HG03520 (cell line): ENCODE measurements around the gene SERPINB10.
"Not testable (repeated sequence)": the region's sequence is repeated elsewhere in the genome, so short reads cannot be mapped to it uniquely, and the experiment has no call there.

Experiments
- ATAC-seq: cut with Tn5 transposase; IDR thresholded peaks from one replicate; pipeline ENCODE4 v1.9.1; 2021; ENCODE audit warnings: mild to moderate bottlenecking, moderate library complexity; ENCODE audit not compliant: unreplicated experiment

The SERPINB10 gene

DNA sequence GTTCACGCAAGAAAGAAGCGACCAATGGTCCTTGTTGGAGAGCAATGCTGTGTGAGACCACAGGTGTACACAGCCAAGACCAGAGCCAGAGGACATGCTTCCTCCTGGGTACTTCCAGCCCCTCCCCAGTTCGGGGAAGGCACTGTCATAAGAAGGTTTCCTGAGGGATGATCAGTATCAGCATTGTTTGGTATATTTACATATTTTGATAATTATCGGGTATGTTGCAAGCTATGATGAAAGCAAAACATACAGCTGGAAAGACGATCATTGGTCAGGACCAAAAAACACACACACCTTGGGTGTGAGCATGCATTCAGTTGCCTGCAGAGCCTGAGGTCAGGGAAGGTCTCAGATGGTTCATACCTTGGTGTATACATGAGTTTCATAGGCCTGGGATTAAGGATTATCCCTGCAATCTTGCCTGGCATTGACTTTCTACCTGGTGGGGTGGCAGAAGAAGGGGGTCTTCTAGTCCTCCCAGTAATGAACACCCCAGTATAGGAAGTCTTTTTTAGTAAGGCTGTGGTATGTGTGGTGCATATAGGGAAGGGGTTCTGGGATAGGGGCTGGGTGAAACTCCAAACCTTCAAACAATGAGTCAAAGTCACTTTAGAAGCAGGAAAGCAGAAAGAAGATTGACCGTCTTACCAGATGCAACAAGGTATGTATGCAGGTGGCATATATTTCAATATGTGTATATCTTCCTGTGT, 17.4 kb upstream of the SERPINB10 start:
- no peak for ATAC-seq

DNA sequence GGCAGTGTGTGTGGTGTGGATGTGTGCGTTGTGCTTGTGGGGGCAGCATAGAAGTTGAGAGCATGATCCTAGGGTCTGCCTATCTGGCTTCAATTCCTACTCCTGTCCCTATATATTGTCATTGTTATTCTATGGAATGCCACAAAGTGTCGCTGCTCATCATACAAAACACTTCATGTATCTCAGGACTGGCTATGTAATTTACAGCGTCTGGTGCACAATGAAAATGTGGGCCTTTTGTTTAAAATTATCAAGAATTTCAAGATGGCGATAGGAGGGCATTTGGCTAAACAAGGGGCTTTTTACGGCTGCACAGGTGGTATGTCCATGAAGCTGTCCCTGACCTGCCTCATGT, 16.8 kb upstream of the SERPINB10 start:
- peak; percentile 71 for ATAC-seq

DNA sequence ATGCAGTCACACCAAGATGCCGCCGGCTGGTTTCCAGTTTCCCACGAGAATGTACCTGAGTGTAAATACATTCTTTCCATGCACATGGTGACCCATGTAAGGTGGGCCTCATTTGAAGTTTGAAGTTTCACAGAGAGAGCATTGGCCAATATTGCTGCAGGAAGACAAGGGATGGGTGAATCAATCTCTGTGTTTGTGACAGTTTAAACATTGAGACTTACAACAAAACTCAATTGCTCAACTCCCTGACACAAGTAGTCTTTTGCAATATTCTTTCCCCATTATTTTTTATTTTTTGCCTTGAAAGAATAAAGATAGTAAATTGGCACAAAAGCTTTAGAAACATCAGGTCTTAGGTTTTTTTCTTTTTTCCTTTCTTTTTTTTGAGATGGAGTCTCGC, 15.2 kb upstream of the SERPINB10 start:
- ATAC-seq: no peak

DNA sequence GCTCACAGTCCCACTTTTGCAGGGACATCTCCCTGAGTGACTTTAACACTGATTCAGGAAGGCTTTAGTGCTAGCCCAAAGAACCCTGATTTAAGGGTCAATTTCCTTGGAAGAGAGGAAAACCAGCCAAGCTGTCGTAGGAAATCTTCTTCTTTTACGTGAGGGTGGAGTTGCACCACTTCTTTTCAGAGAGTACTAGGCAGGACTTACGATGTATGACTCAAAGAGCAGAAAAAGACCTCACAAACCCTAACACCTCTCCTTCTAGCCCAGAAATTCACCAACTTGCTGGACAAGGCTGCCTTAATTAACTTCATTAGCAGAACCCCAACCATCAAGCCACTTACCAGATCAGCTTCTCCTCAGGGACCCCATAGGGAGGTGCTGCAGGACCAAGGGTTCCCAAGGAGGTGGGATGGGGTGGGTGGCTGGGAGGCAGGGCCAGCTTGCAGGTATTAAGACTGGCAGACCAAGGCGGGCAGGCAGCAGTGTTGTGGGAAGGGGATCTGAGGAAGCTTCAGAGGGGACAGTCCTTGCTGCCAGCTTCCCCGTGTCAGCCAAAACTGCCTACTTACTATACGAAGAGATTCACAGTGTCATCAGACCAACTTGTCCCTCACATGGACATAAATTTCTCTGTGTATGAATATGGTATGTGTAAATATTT, 13.5 kb upstream of the SERPINB10 start:
- ATAC-seq: no peak

DNA sequence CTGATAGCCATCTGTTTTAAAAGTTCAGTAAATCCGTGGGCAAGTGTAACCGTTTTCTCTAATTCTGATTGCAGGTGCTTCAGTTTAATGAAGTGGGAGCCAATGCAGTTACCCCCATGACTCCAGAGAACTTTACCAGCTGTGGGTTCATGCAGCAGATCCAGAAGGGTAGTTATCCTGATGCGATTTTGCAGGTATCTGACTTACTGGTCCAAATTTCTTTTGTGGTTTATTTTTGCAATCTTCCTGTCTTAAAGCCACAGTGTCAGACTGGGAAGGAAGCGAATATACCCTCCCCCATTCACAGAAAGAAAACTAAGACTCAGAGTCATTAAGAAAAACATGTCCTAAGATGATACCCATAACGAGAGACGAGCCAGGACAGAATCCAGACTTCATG, 12.6 kb upstream of the SERPINB10 start:
- ATAC-seq: no peak

DNA sequence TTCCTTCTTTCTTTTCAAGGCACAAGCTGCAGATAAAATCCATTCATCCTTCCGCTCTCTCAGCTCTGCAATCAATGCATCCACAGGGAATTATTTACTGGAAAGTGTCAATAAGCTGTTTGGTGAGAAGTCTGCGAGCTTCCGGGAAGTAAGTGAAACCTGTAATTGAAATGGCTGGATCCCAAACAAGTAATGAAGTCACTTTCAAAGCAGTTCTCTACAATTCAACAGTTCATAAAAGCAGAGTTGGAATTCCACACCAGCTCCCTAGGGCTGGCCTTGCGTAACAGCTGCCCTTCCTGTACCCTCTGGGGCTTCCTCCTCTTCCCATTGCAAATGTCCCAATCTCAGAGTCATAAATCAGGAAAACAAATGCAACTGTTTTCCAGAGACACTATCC, 10.7 kb upstream of the SERPINB10 start:
- ATAC-seq: no peak

DNA sequence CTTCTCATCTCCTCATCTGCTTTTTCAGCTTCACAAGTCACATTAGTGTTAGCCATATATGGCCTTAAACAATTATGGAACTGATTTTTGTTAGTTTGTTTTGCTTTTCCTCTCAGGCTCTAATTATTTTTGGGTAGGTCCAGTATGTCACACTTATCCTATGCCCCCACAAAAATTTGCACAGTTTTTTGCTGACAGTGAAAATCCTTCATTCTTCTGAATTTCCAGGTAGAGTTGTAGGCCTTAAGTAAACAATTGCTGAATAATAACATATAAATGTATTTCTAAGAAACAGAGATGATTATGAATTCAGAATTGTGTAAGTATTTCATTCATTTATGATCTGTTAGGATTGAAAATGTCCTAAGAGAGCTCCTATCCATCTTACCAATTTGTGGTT, 8.6 kb upstream of the SERPINB10 start:
- no peak for ATAC-seq

DNA sequence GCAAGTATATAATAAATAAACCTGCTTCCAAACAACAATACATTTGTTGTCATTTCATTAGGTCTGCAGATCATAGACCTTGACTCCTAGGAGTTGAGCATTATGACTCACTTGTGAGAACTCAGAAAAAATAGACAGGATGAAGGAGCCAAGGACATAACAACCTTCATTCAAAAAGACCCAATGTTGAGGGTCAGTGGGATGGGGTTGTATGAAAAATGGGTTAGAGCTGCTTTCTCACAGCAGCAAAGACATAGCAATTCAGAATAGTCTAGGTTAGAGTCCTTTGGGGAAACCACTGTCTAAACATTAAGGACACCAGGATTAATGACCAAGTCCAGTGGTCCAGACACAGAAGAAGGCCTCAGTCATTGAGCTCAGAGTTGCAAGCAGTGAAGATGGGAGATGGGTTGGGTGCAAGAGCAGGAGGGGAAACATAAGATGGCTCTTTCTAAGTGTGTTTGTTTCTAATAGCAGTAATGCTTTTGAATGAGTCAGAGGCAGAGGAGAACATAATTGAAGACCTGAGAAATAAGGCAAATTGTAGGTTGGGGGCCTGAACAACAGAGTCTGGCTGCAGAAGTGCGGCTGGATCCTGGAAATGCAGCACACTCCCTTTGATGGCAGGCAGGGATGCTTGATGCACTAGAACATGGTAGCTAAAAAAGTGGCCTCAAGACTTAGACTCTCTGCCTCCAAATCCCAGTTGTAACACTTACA, 3.7 kb upstream of the SERPINB10 start:
- no peak for ATAC-seq

DNA sequence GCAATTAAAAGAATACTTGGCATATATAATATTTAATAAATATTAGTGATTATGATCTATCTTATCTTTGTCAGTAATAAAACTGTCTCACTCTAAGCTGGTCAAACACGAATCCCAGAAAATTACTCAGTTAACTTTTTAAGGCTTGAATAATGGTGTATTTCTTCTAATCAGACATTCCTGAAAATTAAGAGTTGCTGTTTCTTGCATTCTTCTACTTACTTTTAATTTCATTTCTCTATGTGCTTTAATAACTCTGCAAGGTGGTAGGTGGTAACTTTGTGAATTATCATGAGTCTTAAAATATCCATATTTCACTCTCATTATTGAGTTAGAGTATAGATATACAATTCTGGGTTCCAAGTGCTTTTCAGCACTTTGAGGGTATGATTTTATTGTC, 3.1 kb upstream of the SERPINB10 start:
- no peak for ATAC-seq

DNA sequence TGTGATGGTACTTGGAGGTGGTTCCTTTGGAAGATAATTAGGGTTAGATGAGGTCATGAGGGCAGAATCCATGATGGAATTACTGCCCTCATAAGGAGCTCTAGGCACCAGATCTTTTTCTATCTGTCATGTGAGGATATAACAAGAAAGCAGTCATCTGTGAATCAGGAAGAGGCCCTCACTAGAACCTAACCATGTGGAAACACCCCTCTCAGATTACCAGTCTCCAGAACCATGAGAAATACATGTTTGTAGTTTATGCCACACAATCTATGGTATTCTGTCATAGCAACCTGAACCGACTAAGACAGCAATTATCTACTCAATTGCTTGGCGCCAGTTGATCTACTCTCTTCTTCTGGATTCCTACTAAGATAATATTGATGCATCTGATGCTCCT, 2.4 kb upstream of the SERPINB10 start:
- ATAC-seq: no peak

DNA sequence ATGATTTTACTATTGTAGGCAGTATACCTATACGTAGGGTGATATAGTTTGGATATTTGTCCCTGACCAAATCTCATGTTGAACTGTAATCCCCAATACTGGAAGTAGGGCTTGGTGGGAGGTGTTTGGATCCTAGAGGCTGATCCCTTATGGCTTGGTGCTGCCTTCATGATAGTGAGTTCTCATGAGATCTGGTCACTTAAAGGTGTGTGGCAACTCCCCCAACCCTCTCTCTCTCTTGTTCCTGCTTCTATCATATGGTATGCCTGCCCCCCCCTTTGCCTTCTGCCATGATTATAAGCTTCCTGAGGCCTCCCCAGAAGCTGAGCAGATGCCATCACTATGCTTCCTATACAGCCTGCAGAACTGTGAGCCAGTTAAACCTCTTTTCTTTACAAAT, 1.7 kb upstream of the SERPINB10 start:
- ATAC-seq: no peak

DNA sequence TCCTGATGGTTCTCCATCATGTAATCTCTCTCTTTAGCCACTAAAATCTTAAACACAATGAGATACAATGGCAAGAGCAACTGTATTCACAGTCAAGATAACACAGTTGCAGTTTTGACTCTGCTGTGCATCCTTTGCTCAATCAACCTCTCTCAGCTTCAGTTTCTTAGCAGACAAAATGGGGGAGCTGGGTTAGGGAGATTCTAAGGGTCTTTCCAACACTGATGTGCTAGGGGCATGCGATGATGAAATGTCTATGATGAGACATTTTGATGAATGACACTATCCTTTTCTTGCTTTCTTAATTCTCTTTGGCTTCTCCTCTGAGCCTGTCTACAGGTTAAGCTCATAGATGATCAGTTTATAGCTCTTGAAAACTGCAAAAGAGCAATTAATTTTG, 1.1 kb downstream of the SERPINB10 start:
- ATAC-seq: no peak

DNA sequence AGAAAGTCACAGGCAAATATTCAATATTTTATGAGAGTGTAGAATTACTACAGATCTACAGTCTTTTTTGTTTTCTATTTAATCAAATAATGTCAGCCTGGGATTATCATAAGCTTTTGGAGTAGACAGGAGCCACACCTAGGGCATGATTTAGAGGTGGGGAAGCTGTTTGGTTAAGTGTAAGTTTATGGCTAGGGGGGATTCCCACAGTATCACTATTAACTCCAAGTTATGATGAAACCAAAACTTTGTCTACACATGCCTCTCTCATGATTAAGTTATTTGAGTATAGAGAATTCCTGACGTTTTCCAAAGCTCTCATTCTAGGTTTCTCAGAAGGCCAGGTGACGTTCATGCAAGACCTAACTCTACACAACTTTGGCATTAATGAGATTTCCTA, 2.1 kb downstream of the SERPINB10 start:
- ATAC-seq: peak; percentile 66

DNA sequence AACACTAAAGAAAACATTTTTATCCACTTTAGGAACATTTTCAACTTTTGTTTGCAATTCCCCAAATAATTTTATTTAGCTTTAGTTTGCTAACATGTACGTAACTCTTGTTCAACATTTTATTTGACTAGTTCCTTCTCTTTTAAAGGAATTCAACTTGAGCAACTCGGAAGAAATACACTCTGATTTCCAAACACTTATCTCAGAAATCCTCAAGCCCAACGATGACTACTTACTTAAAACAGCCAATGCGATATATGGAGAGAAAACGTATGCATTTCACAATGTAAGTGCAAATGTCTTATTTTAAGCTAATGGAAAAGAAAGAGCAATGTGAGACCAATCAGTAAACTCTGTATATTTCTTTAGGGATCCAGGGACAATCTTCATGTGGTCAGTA, 10.1 kb downstream of the SERPINB10 start:
- ATAC-seq: no peak

DNA sequence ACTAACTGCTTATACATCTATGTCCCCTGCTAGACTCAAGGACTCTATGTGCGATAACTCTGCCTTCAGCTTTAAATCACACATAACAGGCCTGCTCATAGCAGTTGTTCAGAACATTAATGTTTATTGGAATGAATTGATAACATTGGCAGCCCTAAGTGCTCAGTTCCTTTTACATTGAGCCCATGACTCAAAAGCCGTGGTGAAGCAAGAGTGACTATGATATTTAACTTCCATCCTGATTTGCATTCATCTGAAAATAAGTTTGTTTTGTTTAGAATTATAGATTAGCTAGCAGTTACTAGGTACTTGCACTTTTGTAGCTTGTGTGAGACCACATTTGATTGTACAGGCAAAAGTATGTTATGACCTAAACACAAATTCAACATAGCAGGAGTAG, 14.3 kb downstream of the SERPINB10 start:
- no peak for ATAC-seq

DNA sequence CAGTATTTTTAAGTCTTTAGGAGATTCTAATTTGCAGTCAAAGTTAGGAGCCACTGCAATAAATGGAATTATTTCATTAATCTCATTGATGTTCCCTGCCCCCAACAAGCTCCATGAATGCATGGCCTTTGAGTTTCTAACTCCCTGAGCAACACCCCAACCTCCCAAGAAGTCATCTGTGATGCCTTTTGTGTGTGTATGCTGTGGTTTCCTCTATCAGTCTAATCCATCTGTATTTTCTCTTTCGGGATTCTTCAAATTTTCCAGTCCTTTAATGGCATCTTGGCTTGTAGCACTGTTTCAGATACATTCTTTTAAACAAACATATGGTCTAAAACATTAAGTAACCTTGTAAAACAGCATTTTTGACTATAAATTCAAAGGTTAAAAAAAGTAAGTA, 16.8 kb downstream of the SERPINB10 start:
- ATAC-seq: no peak

DNA sequence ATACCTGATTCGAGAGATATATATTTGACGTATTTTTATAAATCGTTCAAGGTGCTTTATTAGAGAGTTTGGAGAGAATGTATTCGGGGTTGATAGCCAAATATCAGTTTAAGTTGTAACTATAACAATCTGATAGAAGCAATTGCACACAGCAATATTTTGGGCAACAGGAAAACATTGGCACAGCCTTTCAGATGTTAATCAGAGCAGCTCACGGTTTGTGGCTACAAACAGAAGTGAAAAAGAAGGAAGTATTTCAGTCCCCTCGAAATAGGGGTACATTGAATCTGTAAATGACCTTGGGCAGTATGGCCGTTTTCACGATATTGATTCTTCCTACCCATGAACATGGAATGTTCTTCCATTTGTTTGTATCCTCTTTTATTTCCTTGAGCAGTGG, 20.6 kb downstream of the SERPINB10 start:
- no peak for ATAC-seq

DNA sequence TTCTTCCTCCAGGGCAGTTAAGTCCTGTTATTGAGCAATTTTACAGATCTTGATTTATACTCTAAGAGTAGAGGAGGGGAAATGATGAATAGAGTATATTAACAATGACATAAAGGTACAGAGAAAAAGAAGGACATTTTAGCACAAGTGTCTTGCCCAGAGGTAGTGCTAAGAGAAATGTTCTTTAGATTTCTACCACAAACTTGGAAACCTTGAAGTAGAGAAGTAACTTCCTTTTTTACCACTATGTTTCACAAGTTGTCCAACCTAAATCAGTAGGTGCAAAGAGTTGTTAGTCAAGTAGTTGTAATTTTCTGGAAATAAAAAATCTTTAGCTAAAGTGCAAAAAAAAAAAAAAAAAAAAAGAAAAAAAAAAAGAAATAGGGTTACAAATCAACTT, 21.6 kb downstream of the SERPINB10 start:
- ATAC-seq: not testable (repeated sequence)

DNA sequence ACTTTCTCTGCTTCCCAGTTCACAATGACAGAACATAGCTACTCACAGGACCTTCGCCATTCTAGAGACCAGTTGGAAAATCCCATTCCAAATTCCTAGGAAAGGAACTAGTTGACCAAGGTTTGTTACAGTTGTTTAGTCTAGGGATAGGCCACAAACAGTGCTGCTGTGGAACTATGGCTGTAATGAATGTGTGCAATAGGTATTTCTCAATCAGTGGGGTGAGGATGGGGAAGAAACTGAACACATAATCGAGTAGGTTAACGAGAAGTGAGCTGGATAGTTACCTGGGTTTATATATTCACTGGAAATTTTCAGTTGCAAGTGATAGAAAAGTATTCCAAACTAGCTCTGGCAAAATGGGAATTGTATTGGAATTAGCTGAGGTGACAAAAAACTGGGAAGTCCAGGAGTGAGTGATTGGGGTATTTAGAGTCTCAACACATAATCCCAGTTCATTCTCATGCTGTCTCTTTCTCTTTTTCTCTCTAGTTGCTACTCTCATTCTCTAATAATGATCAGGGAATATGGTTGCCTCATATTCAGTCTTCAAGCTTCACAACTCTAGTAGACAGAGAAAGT, 23.1 kb downstream of the SERPINB10 start:
- ATAC-seq: no peak

DNA sequence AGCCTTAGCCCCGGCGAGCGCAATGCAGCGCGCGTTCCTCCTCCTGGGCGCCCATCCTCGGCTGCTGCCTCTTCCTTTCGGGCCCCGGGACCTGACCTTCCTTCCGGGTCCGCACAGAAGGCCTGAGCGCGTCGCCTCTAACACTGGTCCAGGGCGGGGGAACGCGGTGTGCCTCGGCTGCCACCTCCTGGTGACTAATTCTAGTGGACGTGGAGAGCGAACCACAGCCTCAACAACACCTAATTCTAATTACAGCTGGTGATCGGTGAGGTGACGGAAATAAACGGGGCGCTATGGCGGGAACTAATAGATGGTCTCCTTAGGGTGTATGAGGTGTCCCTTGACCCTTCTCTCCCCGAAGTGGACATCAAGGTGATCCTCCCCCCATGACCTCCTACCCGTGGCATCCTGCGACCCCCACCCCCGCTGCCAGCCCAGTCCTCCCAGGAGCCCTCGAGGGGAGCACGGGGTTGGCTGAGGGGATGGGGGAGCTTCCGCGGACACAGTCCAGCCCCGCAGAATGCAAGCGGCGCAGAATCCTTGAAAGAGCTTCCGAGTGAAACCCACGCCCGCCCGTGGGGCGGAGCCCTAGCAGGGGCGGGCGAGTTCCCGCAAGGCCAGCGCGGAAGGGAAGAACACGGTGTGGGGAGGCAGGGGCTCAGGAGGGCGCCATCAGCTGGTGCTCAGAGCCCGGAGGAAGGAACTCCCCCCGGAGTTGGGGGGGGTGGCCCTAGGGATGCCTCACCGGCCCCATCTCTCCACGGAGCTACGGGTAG, 28.6 kb downstream of the SERPINB10 start:
- peak; percentile 99 for ATAC-seq

DNA sequence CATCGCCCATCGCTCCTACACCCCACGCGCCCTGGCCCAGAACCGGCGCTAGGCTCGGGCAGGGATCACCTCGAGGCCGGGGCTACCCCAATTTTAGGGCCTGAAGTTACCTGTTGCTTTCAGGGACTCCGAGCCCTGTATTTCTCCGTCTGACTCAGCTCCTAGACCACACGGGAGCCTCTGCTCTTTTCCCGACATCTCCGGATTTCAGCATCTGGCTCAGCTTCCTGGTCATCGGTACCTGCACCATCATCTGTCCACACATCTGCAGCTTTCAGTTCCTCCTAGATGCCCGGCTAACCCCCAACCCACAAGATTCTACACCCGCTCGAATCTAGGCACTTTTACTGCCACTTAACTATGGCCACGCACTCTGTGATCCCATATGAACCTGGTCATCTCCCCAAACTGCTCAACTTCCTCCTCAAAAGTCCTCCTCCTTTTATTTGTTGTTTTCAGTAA, 29.2 kb downstream of the SERPINB10 start:
- ATAC-seq: peak; percentile 4
